ENCODE results near the gene TRABD2B. TPM values are rescaled to one million over a fixed set of nuclear protein-coding genes. Genes with fewer than 3 reads are reported as not detected.

Gene TRABD2B
- total and polyA plus RNA-seq, 2 experiments from 2014 or later: not detected

- Histone ChIP-seq H3K9me2 (ENCODE audit: insufficient read depth) (no peaks in the 10 kb centered on the region), H3K9me3 (ENCODE audit: low read depth) (no peaks in the 10 kb centered on the region), H4K20me1 (ENCODE audit: insufficient read depth) (no peaks in the 10 kb centered on the region), H3F3A (ENCODE audit: insufficient read depth) (no peaks in the 10 kb centered on the region), H3K4me3 (no peak overlapping the region), H2AFZ (no peak overlapping the region), H3K9ac (no peak overlapping the region), H3K27ac (no peak overlapping the region), H3K27me3 (replicated peaks; ENCODE audit: insufficient read depth) (no peaks in the 10 kb centered on the region), H3K79me2 (ENCODE audit: insufficient read depth) (no peaks in the 10 kb centered on the region), H3K4me1 (ENCODE audit: insufficient read depth) (no peaks in the 10 kb centered on the region), H3K4me2 (ENCODE audit: unreplicated experiment) (no peak overlapping the region), H3K36me3 (ENCODE audit: low read depth) (no peaks in the 10 kb centered on the region)
- no peak for TF ChIP-seq EZH2phosphoT487 (IDR thresholded peaks at IDR 0.05; ENCODE audit: insufficient read depth, low read depth)
- no peak for TF ChIP-seq EZH2 (IDR thresholded peaks at IDR 0.05; ENCODE audit: insufficient read depth, poor library complexity, severe bottlenecking)
- DNase-seq: no peak
- WGBS, 2 experiments (ENCODE audit: low coverage in 1 of 2, low lambda C conversion rate in 2 of 2, missing lambda C conversion rate in 2 of 2): 75 to 80% methylated on average over 3 of the region's 3 CpGs
- in situ Hi-C loops (cut with MboI): no loop called here
Observed at GRCh38 chr1:47792779-47793178, 204.4 kb downstream of the TRABD2B start.

- Histone ChIP-seq H3K27me3 (replicated peaks; ENCODE audit: insufficient read depth) (no peaks in the 10 kb centered on the region), H3K9me2 (ENCODE audit: insufficient read depth) (no peaks in the 10 kb centered on the region), H3K4me1 (ENCODE audit: insufficient read depth) (no peaks in the 10 kb centered on the region), H2AFZ (no peak overlapping the region), H3K4me2 (ENCODE audit: unreplicated experiment) (no peak overlapping the region), H3K4me3 (no peak overlapping the region), H3K9me3 (ENCODE audit: low read depth) (no peaks in the 10 kb centered on the region), H4K20me1 (ENCODE audit: insufficient read depth) (no peaks in the 10 kb centered on the region), H3K9ac (no peak overlapping the region), H3K27ac (no peak overlapping the region), H3K79me2 (ENCODE audit: insufficient read depth) (no peaks in the 10 kb centered on the region), H3K36me3 (ENCODE audit: low read depth) (no peaks in the 10 kb centered on the region), H3F3A (ENCODE audit: insufficient read depth) (no peaks in the 10 kb centered on the region)
- DNase-seq: peak; percentile 28
- no peak for TF ChIP-seq EZH2 (IDR thresholded peaks at IDR 0.05; ENCODE audit: insufficient read depth, poor library complexity, severe bottlenecking)
- no peak for TF ChIP-seq EZH2phosphoT487 (IDR thresholded peaks at IDR 0.05; ENCODE audit: insufficient read depth, low read depth)
- 35 to 39% methylated on average over 7 of the region's 7 CpGs for WGBS, 2 experiments (ENCODE audit: low coverage in 1 of 2, low lambda C conversion rate in 2 of 2, missing lambda C conversion rate in 2 of 2)
- in situ Hi-C loops (cut with MboI): no loop called here
Observed at GRCh38 chr1:47791879-47792608, 205.1 kb downstream of the TRABD2B start.

GRCh38 chr1:47788761-47789160, 208.4 kb downstream of the TRABD2B start:
- WGBS, 2 experiments (ENCODE audit: low coverage in 1 of 2, low lambda C conversion rate in 2 of 2, missing lambda C conversion rate in 2 of 2): 21 to 36% methylated on average over 4 of the region's 4 CpGs

GRCh38 chr1:47787560-47787959, 209.6 kb downstream of the TRABD2B start:
- in situ Hi-C loops (cut with MboI): no loop called here
- DNase-seq: no peak
- Histone ChIP-seq H3K27me3 (replicated peaks; ENCODE audit: insufficient read depth) (no peaks in the 10 kb centered on the region; the same call in 1 of the 2 replicates), H3K4me3 (no peak overlapping the region), H3K9ac (no peak overlapping the region), H4K20me1 (ENCODE audit: insufficient read depth) (no peaks in the 10 kb centered on the region), H3K27ac (no peak overlapping the region), H3K79me2 (ENCODE audit: insufficient read depth) (no peaks in the 10 kb centered on the region), H3K9me2 (ENCODE audit: insufficient read depth) (no peaks in the 10 kb centered on the region), H2AFZ (no peak overlapping the region), H3K36me3 (ENCODE audit: low read depth) (no peaks in the 10 kb centered on the region), H3K4me2 (ENCODE audit: unreplicated experiment) (no peak overlapping the region), H3F3A (ENCODE audit: insufficient read depth) (no peaks in the 10 kb centered on the region), H3K9me3 (ENCODE audit: low read depth) (no peaks in the 10 kb centered on the region), H3K4me1 (ENCODE audit: insufficient read depth) (no peaks in the 10 kb centered on the region)
- 60 to 80% methylated on average over 1 of the region's 1 CpG for WGBS, 2 experiments (ENCODE audit: low coverage in 1 of 2, low lambda C conversion rate in 2 of 2, missing lambda C conversion rate in 2 of 2)
- TF ChIP-seq EZH2phosphoT487 (IDR thresholded peaks at IDR 0.05; ENCODE audit: insufficient read depth, low read depth) (no peak), EZH2 (IDR thresholded peaks at IDR 0.05; ENCODE audit: insufficient read depth, poor library complexity, severe bottlenecking) (no peak)

More at GRCh38 chr1:47788761-47789160, 208.4 kb downstream of the TRABD2B start:
- TF ChIP-seq EZH2 (IDR thresholded peaks at IDR 0.05; ENCODE audit: insufficient read depth, poor library complexity, severe bottlenecking) (no peak), EZH2phosphoT487 (IDR thresholded peaks at IDR 0.05; ENCODE audit: insufficient read depth, low read depth) (no peak)
- no peaks in the 10 kb centered on the region for H3K9me2 ChIP-seq (ENCODE audit: insufficient read depth)
- no peaks in the 10 kb centered on the region for H3K36me3 ChIP-seq (ENCODE audit: low read depth)
- H3K9me3 ChIP-seq (ENCODE audit: low read depth): no peaks in the 10 kb centered on the region
- H3K4me3 ChIP-seq: no peak overlapping the region
- in situ Hi-C loops (cut with MboI): no loop called here
- no peaks in the 10 kb centered on the region for H3K79me2 ChIP-seq (ENCODE audit: insufficient read depth)
- no peak overlapping the region for H3K4me2 ChIP-seq (ENCODE audit: unreplicated experiment)
- no peaks in the 10 kb centered on the region; the same call in 1 of the 2 replicates for H3K27me3 ChIP-seq (replicated peaks; ENCODE audit: insufficient read depth)
- no peak overlapping the region for H3K9ac ChIP-seq
- H3K4me1 ChIP-seq (ENCODE audit: insufficient read depth): no peaks in the 10 kb centered on the region
- H3K27ac ChIP-seq: no peak overlapping the region
- DNase-seq: no peak
- H3F3A ChIP-seq (ENCODE audit: insufficient read depth): no peaks in the 10 kb centered on the region
- no peaks in the 10 kb centered on the region for H4K20me1 ChIP-seq (ENCODE audit: insufficient read depth)
- H2AFZ ChIP-seq: no peak overlapping the region

Data from GM23248 (cell line).